Lung (tissue), 12 donors: ENCODE data around the gene STARD13. TPM values are rescaled to one million over a fixed set of nuclear protein-coding genes. Genes with fewer than 3 reads are reported as not detected.
A peak's percentile ranks its signal among the peaks of the same experiment; 100 is the strongest.

Experiments
- ATAC-seq: fragments of 200-7000 bp; cut with Tn5 transposase; one replicate; pipeline ENCODE4 v1.9.1; 2020; ENCODE audit warnings: moderate number of reproducible peaks; ENCODE audit not compliant: insufficient read depth, low FRiP score
- DNase-seq, 3 donors: peaks; one replicate each; pipeline ENCODE4 v3.0.0-alpha.2; 2013 to 2017
- H3K27ac ChIP-seq, 2 donors: one replicate each; pipeline ENCODE4 v1.5.1; 2013; ENCODE audit warnings: mild to moderate bottlenecking in 2 of 2, moderate library complexity in 2 of 2, control low read depth in 1 of 2, inconsistent platforms in 1 of 2, low read depth in 1 of 2, low read length in 1 of 2
- H3K27me3 ChIP-seq, 3 donors: one replicate each; pipeline ENCODE4 v1.5.1; 2013; ENCODE audit warnings: low read length in 2 of 3; ENCODE audit not compliant: control insufficient read depth in 3 of 3, insufficient read depth in 3 of 3
- H3K36me3 ChIP-seq, 4 donors: one replicate each; pipeline ENCODE4 v1.5.1; 2013; ENCODE audit warnings: low read length in 4 of 4, mild to moderate bottlenecking in 1 of 4, moderate library complexity in 1 of 4; ENCODE audit not compliant: control insufficient read depth in 4 of 4, insufficient read depth in 4 of 4
- H3K4me1 ChIP-seq, 5 donors: one replicate each; pipeline ENCODE4 v1.5.1; 2013; ENCODE audit warnings: low read length in 5 of 5, mild to moderate bottlenecking in 2 of 5, moderate library complexity in 1 of 5; ENCODE audit not compliant: control insufficient read depth in 5 of 5, insufficient read depth in 5 of 5
- H3K4me3 ChIP-seq: one replicate; pipeline ENCODE4 v1.5.1; 2013; ENCODE audit warnings: mild to moderate bottlenecking, control low read depth, moderate library complexity
- H3K9ac ChIP-seq, 2 donors: one replicate each; pipeline ENCODE4 v1.5.1; 2013; ENCODE audit warnings: low read length in 2 of 2, control low read depth in 1 of 2; ENCODE audit not compliant: insufficient read depth in 1 of 2
- H3K9me3 ChIP-seq, 4 donors: one replicate each; pipeline ENCODE4 v1.5.1; 2013; ENCODE audit warnings: low read length in 3 of 4, mild to moderate bottlenecking in 1 of 4, moderate library complexity in 1 of 4; ENCODE audit not compliant: control insufficient read depth in 4 of 4, insufficient read depth in 3 of 4
- WGBS, 2 donors: extraction: QIAGEN DNeasy Blood & Tissue Kit; methylation state at CpG; one replicate each; pipeline ENCODE4 v1.1.7; 2013; 5-methylcytosine and 5-hydroxymethylcytosine counted together
- polyA plus RNA-seq, 2 donors: library from polyadenylated mRNA; stranded (reverse); fragments of 200-250 nt; gene quantifications; one replicate each; pipeline ENCODE4 v1.2.1, GENCODE V29; 2013
- total RNA-seq, 2 donors: library from RNA; depleted of rRNA in 1 of 2; stranded (reverse); fragments of >200 nt in 1 of 2; gene quantifications; one replicate each; pipeline ENCODE4 v1.2.1, GENCODE V29; 2014 to 2021
- TF ChIP-seq, protein P1 (sequence below): IDR thresholded peaks from 2 replicates; pipeline ENCODE4 v1.5.1; 2012; ENCODE audit warnings: mild to moderate bottlenecking; ENCODE audit errors: control extremely low read depth, extremely low read depth
- donor health status: control.
- donor health status: control.
- donor health status: Bipolar disorder and iron deficiency.
- donor health status: healthy.
- donor health status: DM: yes; HTN: yes; CAD: no.

STARD13 gene
- total and polyA plus RNA-seq, 4 donors, result 7.9 to 91.6 (median 29.7) TPM

DNA sequence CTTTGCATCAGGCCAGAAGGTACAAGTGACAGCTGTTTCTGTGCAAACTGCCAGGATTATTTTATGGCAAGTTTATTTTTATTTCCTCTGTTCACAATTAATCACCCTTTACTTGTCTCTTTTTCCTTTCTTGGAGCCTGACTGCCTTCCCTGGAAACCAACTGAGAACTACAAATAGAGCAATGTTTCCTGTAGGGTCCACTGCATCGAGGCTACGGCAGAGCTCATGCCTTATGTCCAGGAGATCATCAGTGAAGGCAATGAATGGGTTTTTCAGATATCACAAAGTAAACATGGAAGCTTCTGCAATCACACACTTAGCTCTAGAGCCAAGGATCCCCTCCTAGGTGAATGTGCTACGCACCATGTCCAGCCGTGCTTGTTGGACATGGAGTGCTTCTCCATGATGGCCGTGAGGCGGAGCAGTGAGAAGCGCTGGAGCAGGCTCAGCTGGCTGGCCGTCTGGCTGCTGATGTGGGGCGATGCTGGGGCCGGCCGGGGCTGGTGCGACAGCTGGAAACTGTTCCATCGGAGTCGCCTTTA lies 158.5 kb downstream of the STARD13 start:
- peak in 2 of 3 donors; percentile 58 to 66 for DNase-seq

DNA sequence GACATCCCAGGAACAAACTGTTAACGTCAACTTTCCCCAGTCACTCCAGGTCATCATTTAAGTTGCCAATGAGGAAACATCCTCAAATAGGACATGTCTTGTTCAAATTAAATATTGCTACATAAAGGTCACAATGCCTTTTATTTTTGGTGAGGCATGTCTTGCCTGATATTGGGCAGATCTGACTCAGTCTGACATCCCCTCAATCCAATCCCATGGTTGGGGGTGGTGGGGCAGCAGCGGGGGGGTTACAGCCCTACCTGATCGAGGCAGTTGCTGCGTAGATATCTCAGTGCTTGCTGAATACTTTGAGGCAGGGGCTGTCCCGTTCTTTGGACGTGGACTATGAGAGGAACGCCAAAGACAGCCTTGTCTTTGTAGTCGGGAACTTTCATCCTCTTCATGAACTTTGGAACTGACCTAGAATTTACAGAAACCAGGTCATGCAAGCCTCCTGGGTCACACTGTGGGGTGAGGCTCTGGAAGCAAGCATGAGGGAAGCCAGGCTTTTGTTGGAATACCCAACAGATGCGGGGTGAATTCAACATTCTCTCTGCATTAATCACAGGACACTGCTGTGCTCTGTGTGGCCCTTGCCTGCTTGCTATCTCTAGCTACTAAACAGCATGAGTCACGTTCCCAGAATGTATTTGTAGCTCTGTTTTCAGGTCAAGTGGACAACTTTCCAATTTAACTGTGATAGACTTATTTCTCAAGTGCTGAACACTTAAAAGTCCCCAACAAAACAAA lies 159.6 kb downstream of the STARD13 start:
- Histone ChIP-seq H3K9ac (no peak overlapping the region), H3K27me3 (no peaks in the 10 kb centered on the region), H3K4me3 (no peak overlapping the region), H3K9me3 (no peaks in the 10 kb centered on the region), H3K27ac (peak overlapping the region; percentile 81 to 93), H3K4me1 (peaks cover 14 to 45% (median 30%) of the 10 kb centered on the region in 5 donors), H3K36me3 (peaks cover 10 to 21% (median 12%) of the 10 kb centered on the region in 4 donors)
- whole genome bisulfite sequencing, 2 donors, result 62 to 80% methylated on average over 10 of the region's 10 CpGs
- DNase-seq (peak in 2 of 3 donors; percentile 56 to 76), ATAC-seq (peak; percentile 90)
- TF ChIP-seq, protein P1, sequence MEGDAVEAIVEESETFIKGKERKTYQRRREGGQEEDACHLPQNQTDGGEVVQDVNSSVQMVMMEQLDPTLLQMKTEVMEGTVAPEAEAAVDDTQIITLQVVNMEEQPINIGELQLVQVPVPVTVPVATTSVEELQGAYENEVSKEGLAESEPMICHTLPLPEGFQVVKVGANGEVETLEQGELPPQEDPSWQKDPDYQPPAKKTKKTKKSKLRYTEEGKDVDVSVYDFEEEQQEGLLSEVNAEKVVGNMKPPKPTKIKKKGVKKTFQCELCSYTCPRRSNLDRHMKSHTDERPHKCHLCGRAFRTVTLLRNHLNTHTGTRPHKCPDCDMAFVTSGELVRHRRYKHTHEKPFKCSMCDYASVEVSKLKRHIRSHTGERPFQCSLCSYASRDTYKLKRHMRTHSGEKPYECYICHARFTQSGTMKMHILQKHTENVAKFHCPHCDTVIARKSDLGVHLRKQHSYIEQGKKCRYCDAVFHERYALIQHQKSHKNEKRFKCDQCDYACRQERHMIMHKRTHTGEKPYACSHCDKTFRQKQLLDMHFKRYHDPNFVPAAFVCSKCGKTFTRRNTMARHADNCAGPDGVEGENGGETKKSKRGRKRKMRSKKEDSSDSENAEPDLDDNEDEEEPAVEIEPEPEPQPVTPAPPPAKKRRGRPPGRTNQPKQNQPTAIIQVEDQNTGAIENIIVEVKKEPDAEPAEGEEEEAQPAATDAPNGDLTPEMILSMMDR, result no peak

More for the DNA sequence above, 158.5 kb downstream of the STARD13 start:
- peak overlapping the region; percentile 63 to 81 for H3K27ac ChIP-seq
- H3K9ac ChIP-seq, result no peak overlapping the region
- H3K4me1 ChIP-seq, result peaks cover 14 to 45% (median 30%) of the 10 kb centered on the region in 5 donors
- H3K9me3 ChIP-seq, result no peaks in the 10 kb centered on the region
- WGBS, 2 donors, result 72 to 83% methylated on average over 14 of the region's 14 CpGs
- H3K27me3 ChIP-seq, result no peaks in the 10 kb centered on the region
- H3K4me3 ChIP-seq, result no peak overlapping the region
- TF ChIP-seq, protein P1, result no peak
- no peak for ATAC-seq
- H3K36me3 ChIP-seq, result peaks cover 10 to 21% (median 11%) of the 10 kb centered on the region in 4 donors

DNA sequence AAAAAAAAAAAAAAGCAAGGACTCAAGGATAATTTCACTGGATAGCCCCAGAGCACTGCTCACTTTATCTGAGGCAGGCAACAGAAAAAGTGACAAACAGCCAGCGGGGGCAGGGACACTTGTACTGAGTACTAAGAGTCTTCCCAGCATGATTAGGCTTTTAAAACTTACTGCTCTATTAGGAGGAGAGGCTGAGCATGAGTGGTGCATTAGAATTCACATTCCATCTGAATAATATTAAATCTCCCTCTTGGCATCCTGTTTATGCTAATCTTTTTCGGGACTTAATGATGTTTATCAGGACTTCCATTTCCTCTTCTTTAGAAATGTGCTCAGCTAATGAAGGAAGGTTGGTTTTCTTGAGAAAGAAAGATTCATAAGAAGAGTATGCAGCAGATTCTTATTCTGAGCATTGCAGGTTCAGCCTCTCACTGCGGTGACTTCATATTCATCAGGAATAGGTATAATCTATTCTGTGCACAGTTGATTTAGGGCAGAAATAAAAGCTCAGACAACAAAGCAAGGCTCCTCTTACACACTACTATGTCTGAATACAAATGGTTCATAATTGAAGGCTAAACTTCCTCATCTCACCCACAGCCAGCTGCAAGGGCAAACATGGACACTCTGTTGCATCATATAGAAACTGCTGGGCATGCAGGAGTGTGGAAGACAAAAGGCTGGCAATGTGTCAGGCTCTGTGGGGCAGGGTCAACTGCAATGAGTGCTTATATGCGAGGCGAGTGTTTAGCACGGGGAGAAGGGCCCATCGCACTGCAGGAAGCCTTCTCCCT lies 162.3 kb downstream of the STARD13 start:
- TF ChIP-seq, protein P1, result no peak
- H3K9ac ChIP-seq, result no peak overlapping the region
- H3K27me3 ChIP-seq, result no peaks in the 10 kb centered on the region
- H3K36me3 ChIP-seq, result peaks cover 6 to 27% (median 17%) of the 10 kb centered on the region in 4 donors
- DNase-seq, result peak; percentile 30 to 64 (median 56)
- H3K9me3 ChIP-seq, result no peaks in the 10 kb centered on the region
- 45 to 50% methylated on average over 7 of the region's 7 CpGs for WGBS, 2 donors
- H3K27ac ChIP-seq, result peak overlapping the region; percentile 0 to 48
- no peak overlapping the region for H3K4me3 ChIP-seq
- ATAC-seq, result no peak
- H3K4me1 ChIP-seq, result peaks cover 18 to 45% (median 24%) of the 10 kb centered on the region in 5 donors
